IMR-90 (cell line): ENCODE results near the gene WNT7B. TPM values are rescaled to one million over a fixed set of nuclear protein-coding genes. Genes with fewer than 3 reads are reported as not detected.

Experiments used
- ATAC-seq: fragments of 200-7000 bp; cut with Tn5 transposase; 2 replicates; pipeline ENCODE4 v1.9.1; 2020; ENCODE audit warnings: low read depth, mild to moderate bottlenecking, moderate library complexity
- BruUV-seq: library from RNA; stranded (reverse); fragments of 400-500 nt; replicated peaks from 2 replicates; lab custom pipeline; 2021; lab: Mats Ljungman, UMichigan
- CTCF ChIA-PET: fragments of 300-600 bp; formaldehyde crosslinking; extraction: SDS; loops from one replicate; lab custom pipeline; 2021; ENCODE audit warnings: antibody characterized with exemption; lab: Yijun Ruan, JAX
- POLR2A ChIA-PET: fragments of 300-600 bp; sonication (Branson Sonifier 250); formaldehyde crosslinking; loops from one replicate; lab custom pipeline; 2022; ENCODE audit warnings: antibody characterized with exemption; ENCODE audit not compliant: unreplicated experiment; lab: Charles Lee
- DNase-seq: peaks from one replicate; pipeline ENCODE4 v3.0.0; 2013
- H2AFZ ChIP-seq: replicated peaks from 2 replicates; pipeline ENCODE3; 2013; ENCODE audit warnings: low read length, mild to moderate bottlenecking; ENCODE audit not compliant: poor library complexity
- H2AK5ac ChIP-seq: 2 replicates; pipeline ENCODE4 v1.6.1; 2013; ENCODE audit warnings: low read depth, low read length, inconsistent platforms
- H2AK9ac ChIP-seq: replicated peaks from 2 replicates; pipeline ENCODE3; 2013; ENCODE audit warnings: mild to moderate bottlenecking, low read depth, low read length, moderate library complexity; ENCODE audit not compliant: poor library complexity
- H2BK120ac ChIP-seq: 2 replicates; pipeline ENCODE4 v1.6.1; 2013; ENCODE audit warnings: low read depth, low read length, inconsistent platforms
- H2BK15ac ChIP-seq: 3 replicates; pipeline ENCODE4 v1.6.1; 2013; ENCODE audit warnings: low read depth, low read length, inconsistent platforms
- H2BK20ac ChIP-seq: 2 replicates; pipeline ENCODE4 v1.6.1; 2013; ENCODE audit warnings: low read depth, mild to moderate bottlenecking, inconsistent platforms, low read length, moderate library complexity
- H2BK5ac ChIP-seq: 2 replicates; pipeline ENCODE4 v1.6.1; 2013; ENCODE audit warnings: mild to moderate bottlenecking, low read depth, low read length, inconsistent platforms; ENCODE audit not compliant: poor library complexity, severe bottlenecking
- H3K14ac ChIP-seq: replicated peaks from 2 replicates; pipeline ENCODE4 v1.6.1; 2013; ENCODE audit warnings: low read depth, low read length, inconsistent platforms
- H3K18ac ChIP-seq: 2 replicates; pipeline ENCODE4 v1.6.1; 2013; ENCODE audit warnings: low read depth, low read length, control low read depth
- H3K23ac ChIP-seq: 2 replicates; pipeline ENCODE4 v1.6.1; 2013; ENCODE audit warnings: low read depth, low read length, inconsistent platforms
- H3K27ac ChIP-seq: 2 replicates; pipeline ENCODE4 v1.5.1; 2013; ENCODE audit warnings: mild to moderate bottlenecking, control low read depth, low read length; ENCODE audit not compliant: insufficient read depth
- H3K27me3 ChIP-seq: 2 replicates; pipeline ENCODE4 v1.6.1; 2013; ENCODE audit warnings: low read length; ENCODE audit not compliant: control insufficient read depth, insufficient read depth
- H3K36me3 ChIP-seq: 2 replicates; pipeline ENCODE4 v1.6.1; 2013; ENCODE audit warnings: low read length, mixed read lengths; ENCODE audit not compliant: control insufficient read depth, insufficient read depth
- H3K4ac ChIP-seq: 2 replicates; pipeline ENCODE4 v1.6.1; 2013; ENCODE audit warnings: low read depth, low read length, inconsistent platforms
- H3K4me1 ChIP-seq: 2 replicates; pipeline ENCODE4 v1.6.1; 2013; ENCODE audit warnings: low read length, mixed read lengths; ENCODE audit not compliant: control insufficient read depth, insufficient read depth
- H3K4me2 ChIP-seq: 2 replicates; pipeline ENCODE4 v1.6.1; 2013; ENCODE audit warnings: low read depth, mild to moderate bottlenecking, control low read depth, low read length, moderate library complexity
- H3K4me3 ChIP-seq: 2 replicates; pipeline ENCODE4 v1.5.1; 2013; ENCODE audit warnings: low read depth, mild to moderate bottlenecking, control low read depth, low read length, moderate library complexity; ENCODE audit not compliant: insufficient read depth
- H3K56ac ChIP-seq: 2 replicates; pipeline ENCODE4 v1.6.1; 2013; ENCODE audit warnings: low read length, inconsistent platforms; ENCODE audit not compliant: insufficient read depth; ENCODE audit errors: extremely low read depth
- H3K79me1 ChIP-seq, 2 experiments: 2 replicates each; pipeline ENCODE4 v1.6.1; 2013; ENCODE audit warnings: low read length in 2 of 2, inconsistent platforms in 1 of 2, low read depth in 1 of 2
- H3K9ac ChIP-seq: 2 replicates; pipeline ENCODE4 v1.6.1; 2013; ENCODE audit warnings: low read depth, low read length, control low read depth
- H3K9me1 ChIP-seq: 2 replicates; pipeline ENCODE4 v1.6.1; 2013; ENCODE audit warnings: low read length, inconsistent platforms; ENCODE audit not compliant: insufficient read depth
- H3K9me3 ChIP-seq: 2 replicates; pipeline ENCODE4 v1.6.1; 2013; ENCODE audit warnings: low read length; ENCODE audit not compliant: control insufficient read depth, insufficient read depth
- H4K20me1 ChIP-seq: 2 replicates; pipeline ENCODE4 v1.6.1; 2013; ENCODE audit warnings: low read length, inconsistent platforms; ENCODE audit not compliant: insufficient read depth
- H4K5ac ChIP-seq: 2 replicates; pipeline ENCODE4 v1.6.1; 2013; ENCODE audit warnings: mild to moderate bottlenecking, low read depth, low read length, control low read depth
- H4K8ac ChIP-seq, 2 experiments: 2 replicates each; pipeline ENCODE4 v1.6.1; 2013; ENCODE audit warnings: low read depth in 2 of 2, low read length in 2 of 2, control low read depth in 1 of 2, inconsistent platforms in 1 of 2
- H4K91ac ChIP-seq: 2 replicates; pipeline ENCODE4 v1.6.1; 2013; ENCODE audit warnings: low read depth, low read length, inconsistent platforms; ENCODE audit not compliant: insufficient read depth
- BHLHE40 ChIP-seq: fragments of 150-350 bp; IDR thresholded peaks from 2 replicates; pipeline ENCODE4 v1.6.1; 2016; ENCODE audit warnings: mild to moderate bottlenecking, low read depth, low read length
- CEBPB ChIP-seq: IDR thresholded peaks from 2 replicates; pipeline ENCODE4 v1.6.1; 2012; ENCODE audit warnings: low read depth, low read length, improper control_type of control experiment
- CHD1 ChIP-seq: IDR thresholded peaks from 2 replicates; pipeline ENCODE4 v1.6.1; 2012; ENCODE audit warnings: low read depth, low read length, improper control_type of control experiment
- FOS ChIP-seq: fragments of 150-350 bp; IDR thresholded peaks from 2 replicates; pipeline ENCODE4 v1.6.1; 2016; ENCODE audit warnings: low read depth, low read length
- MAFK ChIP-seq: IDR thresholded peaks from 2 replicates; pipeline ENCODE4 v1.6.1; 2012; ENCODE audit warnings: low read depth, low read length, improper control_type of control experiment
- MAZ ChIP-seq: IDR thresholded peaks from 2 replicates; pipeline ENCODE4 v1.6.1; 2012; ENCODE audit warnings: low read depth, mild to moderate bottlenecking, low read length, improper control_type of control experiment, moderate library complexity, borderline replicate concordance
- MXI1 ChIP-seq: IDR thresholded peaks from 2 replicates; pipeline ENCODE4 v1.6.1; 2012; ENCODE audit warnings: low read depth, mild to moderate bottlenecking, low read length, moderate library complexity, borderline replicate concordance
- NFE2L2 ChIP-seq: fragments of 150-350 bp; IDR thresholded peaks from 2 replicates; pipeline ENCODE4 v1.6.1; 2016; ENCODE audit warnings: low read depth, mild to moderate bottlenecking, low read length
- POLR2A ChIP-seq: IDR thresholded peaks from 2 replicates; pipeline ENCODE4 v1.6.1; 2012; ENCODE audit warnings: mild to moderate bottlenecking, low read depth, low read length
- RAD21 ChIP-seq: IDR thresholded peaks from 2 replicates; pipeline ENCODE4 v1.6.1; 2012; ENCODE audit warnings: low read length, improper control_type of control experiment
- RCOR1 ChIP-seq: IDR thresholded peaks from 2 replicates; pipeline ENCODE4 v1.6.1; 2012; ENCODE audit warnings: mild to moderate bottlenecking, low read length, improper control_type of control experiment; ENCODE audit not compliant: insufficient replicate concordance
- RFX5 ChIP-seq: IDR thresholded peaks from 2 replicates; pipeline ENCODE4 v1.8.0; 2012; ENCODE audit warnings: low read depth, mild to moderate bottlenecking, low read length, moderate library complexity
- SMC3 ChIP-seq: fragments of 150-350 bp; IDR thresholded peaks from 2 replicates; pipeline ENCODE4 v1.6.1; 2016; ENCODE audit warnings: low read depth, mild to moderate bottlenecking, antibody characterized with exemption, low read length, moderate library complexity
- WGBS, 2 experiments: methylation state at CpG; one replicate each; pipeline versions ENCODE4 v1.1.5 to v1.1.7; 2013; ENCODE audit warnings: missing lambda C conversion rate in 2 of 2; ENCODE audit not compliant: insufficient read length in 1 of 2; ENCODE audit errors: extremely low coverage in 2 of 2; 5-methylcytosine and 5-hydroxymethylcytosine counted together
- dilution Hi-C: fragments of 300-500 bp; cut with HindIII; formaldehyde crosslinking; loops from one replicate; pipeline ENCODE4 v1.14.3; 2018; ENCODE audit warnings: low sequenced_read_pairs; ENCODE audit not compliant: unreplicated experiment
- in situ Hi-C: fragments of 300-500 bp; cut with MboI; formaldehyde crosslinking; loops from 3 replicates; pipeline ENCODE4 v1.14.3; 2019; ENCODE audit warnings: low sequenced_read_pairs, inconsistent platforms, mixed read lengths
- intact Hi-C: fragments of 100-400 bp; cut with micrococcal nuclease; formaldehyde crosslinking; loops from 2 replicates; pipeline ENCODE4 v1.10.0; 2022
- polyA plus RNA-seq, 3 experiments: library from polyadenylated mRNA; depleted of rRNA; stranded (reverse); fragments of >200 nt; gene quantifications; 2 replicates each; pipeline ENCODE4 v1.2.3, GENCODE V29; 2012; ENCODE audit warnings: low replicate concordance in 1 of 3
- total RNA-seq: library from RNA; depleted of rRNA; stranded (reverse); fragments of >200 nt; gene quantifications from 2 replicates; pipeline ENCODE4 v1.2.3, GENCODE V29; 2012
- TF ChIP-seq, protein P1 (sequence below): fragments of 150-350 bp; IDR thresholded peaks from 2 replicates; pipeline ENCODE4 v1.6.1; 2017; ENCODE audit warnings: mild to moderate bottlenecking, antibody characterized with exemption, low read length, low read depth
- TF ChIP-seq, protein P2 (sequence below): conservative IDR thresholded peaks from 2 replicates; pipeline ENCODE4 v1.5.1; 2012; ENCODE audit warnings: mild to moderate bottlenecking, low read depth, low read length, improper control_type of control experiment
- TF ChIP-seq, protein P3 (sequence below): fragments of 150-350 bp; IDR thresholded peaks from 2 replicates; pipeline ENCODE4 v1.6.1; 2016; ENCODE audit warnings: low read depth, mild to moderate bottlenecking, low read length, moderate library complexity, borderline replicate concordance

The WNT7B gene
- total and polyA plus RNA-seq, 2 of the 4 experiments (the other 2 are of a cell fraction), result under 0.01 to 0.15 TPM

DNA sequence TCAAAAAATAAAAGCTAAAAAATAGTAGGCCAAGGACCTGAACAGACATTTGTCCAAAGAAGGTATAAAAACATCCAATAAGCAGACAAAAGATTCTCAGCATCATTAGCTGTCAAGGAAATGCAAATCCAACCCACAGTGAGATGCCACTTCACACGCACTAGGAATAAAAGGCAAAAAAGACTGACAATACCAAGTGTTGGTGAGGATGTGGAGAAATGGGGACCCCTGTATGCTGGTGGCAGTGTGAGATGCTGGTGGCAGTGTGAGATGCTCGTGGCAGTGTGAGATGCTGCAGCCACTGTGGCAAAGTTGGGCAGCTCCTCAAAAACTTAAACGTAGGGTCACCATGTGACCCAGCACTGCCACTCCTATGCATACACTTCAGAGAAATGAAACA is 38.0 kb downstream of the WNT7B start:
- Histone ChIP-seq H2AK9ac (no peak overlapping the region), H3K9me1 (peaks cover 4% of the 10 kb centered on the region), H3K14ac (no peak overlapping the region), H3K4me2 (no peak overlapping the region), H3K79me1 (no peaks in the 10 kb centered on the region), H4K8ac (no peak overlapping the region), H4K5ac (no peak overlapping the region), H4K91ac (no peak overlapping the region), H4K20me1 (0 out of 2 replicates have a peak, but pooled peaks cover 4% of the 10 kb centered on the region), H3K36me3 (no peaks in the 10 kb centered on the region), H2AFZ (no peak overlapping the region), H2BK20ac (no peak overlapping the region), H2AK5ac (no peak overlapping the region), H3K23ac (no peak overlapping the region), H3K9me3 (peaks cover 2% of the 10 kb centered on the region; the same call in 1 of the 2 replicates), H3K4me1 (peaks cover 12% of the 10 kb centered on the region), H2BK15ac (no peak overlapping the region), H2BK120ac (no peak overlapping the region), H3K4ac (no peak overlapping the region), H3K18ac (no peak overlapping the region), H3K56ac (no peak overlapping the region), H3K27me3 (peaks cover 22% of the 10 kb centered on the region), H3K9ac (no peak overlapping the region), H2BK5ac (no peak overlapping the region), H3K4me3 (no peak overlapping the region), H3K27ac (no peak overlapping the region)
- BruUV-seq, result no TSS peak
- ChIA-PET CTCF (interaction anchor here (1.0 kb wide), 1 partner anchor 75 kb away, joined by 4 read pairs; no protein-coding TSS in a partner anchor), POLR2A (no interaction called here)
- TF ChIP-seq CHD1 (no peak), NFE2L2 (no peak), FOS (no peak), CEBPB (no peak), RFX5 (no peak), MAZ (no peak), POLR2A (no peak), RCOR1 (no peak), RAD21 (no peak), BHLHE40 (no peak), MXI1 (no peak), SMC3 (no peak), MAFK (no peak)
- TF ChIP-seq, protein P1, sequence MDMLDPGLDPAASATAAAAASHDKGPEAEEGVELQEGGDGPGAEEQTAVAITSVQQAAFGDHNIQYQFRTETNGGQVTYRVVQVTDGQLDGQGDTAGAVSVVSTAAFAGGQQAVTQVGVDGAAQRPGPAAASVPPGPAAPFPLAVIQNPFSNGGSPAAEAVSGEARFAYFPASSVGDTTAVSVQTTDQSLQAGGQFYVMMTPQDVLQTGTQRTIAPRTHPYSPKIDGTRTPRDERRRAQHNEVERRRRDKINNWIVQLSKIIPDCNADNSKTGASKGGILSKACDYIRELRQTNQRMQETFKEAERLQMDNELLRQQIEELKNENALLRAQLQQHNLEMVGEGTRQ, result no peak
- TF ChIP-seq, protein P2, sequence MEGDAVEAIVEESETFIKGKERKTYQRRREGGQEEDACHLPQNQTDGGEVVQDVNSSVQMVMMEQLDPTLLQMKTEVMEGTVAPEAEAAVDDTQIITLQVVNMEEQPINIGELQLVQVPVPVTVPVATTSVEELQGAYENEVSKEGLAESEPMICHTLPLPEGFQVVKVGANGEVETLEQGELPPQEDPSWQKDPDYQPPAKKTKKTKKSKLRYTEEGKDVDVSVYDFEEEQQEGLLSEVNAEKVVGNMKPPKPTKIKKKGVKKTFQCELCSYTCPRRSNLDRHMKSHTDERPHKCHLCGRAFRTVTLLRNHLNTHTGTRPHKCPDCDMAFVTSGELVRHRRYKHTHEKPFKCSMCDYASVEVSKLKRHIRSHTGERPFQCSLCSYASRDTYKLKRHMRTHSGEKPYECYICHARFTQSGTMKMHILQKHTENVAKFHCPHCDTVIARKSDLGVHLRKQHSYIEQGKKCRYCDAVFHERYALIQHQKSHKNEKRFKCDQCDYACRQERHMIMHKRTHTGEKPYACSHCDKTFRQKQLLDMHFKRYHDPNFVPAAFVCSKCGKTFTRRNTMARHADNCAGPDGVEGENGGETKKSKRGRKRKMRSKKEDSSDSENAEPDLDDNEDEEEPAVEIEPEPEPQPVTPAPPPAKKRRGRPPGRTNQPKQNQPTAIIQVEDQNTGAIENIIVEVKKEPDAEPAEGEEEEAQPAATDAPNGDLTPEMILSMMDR, result no peak
- TF ChIP-seq, protein P3, sequence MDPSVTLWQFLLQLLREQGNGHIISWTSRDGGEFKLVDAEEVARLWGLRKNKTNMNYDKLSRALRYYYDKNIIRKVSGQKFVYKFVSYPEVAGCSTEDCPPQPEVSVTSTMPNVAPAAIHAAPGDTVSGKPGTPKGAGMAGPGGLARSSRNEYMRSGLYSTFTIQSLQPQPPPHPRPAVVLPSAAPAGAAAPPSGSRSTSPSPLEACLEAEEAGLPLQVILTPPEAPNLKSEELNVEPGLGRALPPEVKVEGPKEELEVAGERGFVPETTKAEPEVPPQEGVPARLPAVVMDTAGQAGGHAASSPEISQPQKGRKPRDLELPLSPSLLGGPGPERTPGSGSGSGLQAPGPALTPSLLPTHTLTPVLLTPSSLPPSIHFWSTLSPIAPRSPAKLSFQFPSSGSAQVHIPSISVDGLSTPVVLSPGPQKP, result no peak
- intact Hi-C loops (no loop called here), dilution Hi-C loops (no loop called here), in situ Hi-C loops (no loop called here)
- DNase-seq, result no peak
- no CpG with 5 or more reads among the region's 3 CpGs for WGBS, 2 experiments
- ATAC-seq, result no peak
